SK-N-SH treated with all-trans-retinoic acid at 6 μM for 48 hours (cell line): ENCODE measurements around the gene PPFIA3.
"Not testable (repeated sequence)": the region's sequence is repeated elsewhere in the genome, so short reads cannot be mapped to it uniquely, and the experiment has no call there.

Experiments used
- ATAC-seq: fragments of 200-7000 bp; cut with Tn5 transposase; 3 replicates; pipeline ENCODE4 v1.9.1; 2020; ENCODE audit warnings: mild to moderate bottlenecking, moderate library complexity
- ARNTL ChIP-seq: fragments of 450-650 bp; formaldehyde crosslinking; IDR thresholded peaks from 2 replicates; pipeline ENCODE4 v1.5.0; 2020; ENCODE audit warnings: low read depth, mild to moderate bottlenecking, moderate library complexity, borderline replicate concordance
- CREB5 ChIP-seq: fragments of 250-450 bp; sonication (Bioruptor Pico); IDR thresholded peaks from 2 replicates; pipeline ENCODE4 v1.5.1; 2020; ENCODE audit warnings: low read depth, mild to moderate bottlenecking, moderate library complexity
- ESRRG ChIP-seq: fragments of 250-450 bp; sonication (Bioruptor Pico); IDR thresholded peaks from 2 replicates; pipeline ENCODE4 v1.6.1; 2021; ENCODE audit warnings: mild to moderate bottlenecking
- GLIS3 ChIP-seq: fragments of 250-450 bp; sonication (Bioruptor Pico); IDR thresholded peaks from 2 replicates; pipeline ENCODE4 v1.5.0; 2020; ENCODE audit warnings: mild to moderate bottlenecking, moderate library complexity
- ISL1 ChIP-seq: fragments of 250-450 bp; sonication (Bioruptor Pico); IDR thresholded peaks from 2 replicates; pipeline ENCODE4 v2.1.2; 2022; ENCODE audit warnings: mild to moderate bottlenecking, moderate library complexity
- OSR1 ChIP-seq: fragments of 250-450 bp; sonication (Bioruptor Pico); IDR thresholded peaks from 2 replicates; pipeline ENCODE4 v1.8.0; 2022; ENCODE audit warnings: moderate library complexity, mild to moderate bottlenecking, inconsistent platforms
- POU6F1 ChIP-seq: fragments of 250-450 bp; sonication (Bioruptor Pico); IDR thresholded peaks from 2 replicates; pipeline ENCODE4 v1.8.0; 2021; ENCODE audit warnings: low read depth, mild to moderate bottlenecking, moderate library complexity, borderline replicate concordance
- PPARA ChIP-seq: fragments of 250-450 bp; sonication (Bioruptor Pico); IDR thresholded peaks from 2 replicates; pipeline ENCODE4 v1.5.0; 2020; ENCODE audit warnings: mild to moderate bottlenecking, borderline replicate concordance
- RARB ChIP-seq: fragments of 250-450 bp; sonication (Bioruptor Pico); IDR thresholded peaks from 2 replicates; pipeline ENCODE4 v1.8.0; 2021; ENCODE audit warnings: mild to moderate bottlenecking, moderate library complexity
- SNAI2 ChIP-seq: fragments of 250-450 bp; sonication (Bioruptor Pico); IDR thresholded peaks from 2 replicates; pipeline ENCODE4 v1.5.0; 2020; ENCODE audit warnings: mild to moderate bottlenecking, moderate library complexity
- TCF4 ChIP-seq: fragments of 250-450 bp; sonication (Bioruptor Pico); IDR thresholded peaks from 2 replicates; pipeline ENCODE4 v1.8.0; 2021; ENCODE audit warnings: mild to moderate bottlenecking, moderate library complexity, borderline replicate concordance
- TOX ChIP-seq: fragments of 250-450 bp; sonication (Bioruptor Pico); IDR thresholded peaks from 2 replicates; pipeline ENCODE4 v1.8.0; 2021; ENCODE audit warnings: mild to moderate bottlenecking, moderate library complexity, borderline replicate concordance
- ZC3H10 ChIP-seq: fragments of 250-450 bp; sonication (Bioruptor Pico); IDR thresholded peaks from 2 replicates; pipeline ENCODE4 v1.5.1; 2021; ENCODE audit warnings: mild to moderate bottlenecking, moderate library complexity
- ZFP3 ChIP-seq: fragments of 250-450 bp; sonication (Bioruptor Pico); IDR thresholded peaks from 2 replicates; pipeline ENCODE4 v1.5.0; 2020; ENCODE audit warnings: mild to moderate bottlenecking, moderate library complexity
- ZNF70 ChIP-seq: fragments of 450-650 bp; formaldehyde crosslinking; IDR thresholded peaks from 2 replicates; pipeline ENCODE4 v1.5.0; 2020; ENCODE audit warnings: mild to moderate bottlenecking, moderate library complexity
- ZNF8 ChIP-seq: fragments of 450-650 bp; formaldehyde crosslinking; IDR thresholded peaks from 2 replicates; pipeline ENCODE4 v1.5.0; 2020; ENCODE audit warnings: mild to moderate bottlenecking, moderate library complexity
- TF ChIP-seq, protein P1 (sequence below): fragments of 250-450 bp; sonication (Bioruptor Pico); IDR thresholded peaks from 2 replicates; pipeline ENCODE4 v1.5.1; 2021; ENCODE audit warnings: mild to moderate bottlenecking, moderate library complexity
- TF ChIP-seq, protein P2 (sequence below): fragments of 250-450 bp; sonication (Bioruptor Pico); IDR thresholded peaks from 2 replicates; pipeline ENCODE4 v1.5.0; 2020; ENCODE audit warnings: mild to moderate bottlenecking, moderate library complexity

Gene PPFIA3

DNA sequence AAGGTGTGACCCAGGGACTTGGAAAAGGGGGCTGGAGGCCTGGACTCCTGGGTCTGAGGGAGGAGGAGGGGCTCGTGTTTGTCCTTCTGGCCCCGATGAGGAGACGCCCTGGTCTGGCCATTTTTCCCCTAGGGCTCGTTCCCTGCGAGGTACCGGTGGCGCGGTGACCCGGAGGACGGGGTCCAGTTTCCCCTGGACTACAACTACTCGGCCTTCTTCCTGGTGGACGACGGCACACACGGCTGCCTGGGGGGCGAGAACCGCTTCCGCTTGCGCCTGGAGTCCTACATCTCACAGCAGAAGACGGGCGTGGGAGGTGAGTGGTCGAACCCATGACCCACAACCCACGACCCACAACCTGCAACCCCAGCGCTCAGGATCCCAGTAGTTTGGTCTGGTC lies 49.1 kb downstream of the PPFIA3 start:
- TF ChIP-seq SNAI2 (CRISPR knock-in tag): no peak
- TF ChIP-seq, protein P1, sequence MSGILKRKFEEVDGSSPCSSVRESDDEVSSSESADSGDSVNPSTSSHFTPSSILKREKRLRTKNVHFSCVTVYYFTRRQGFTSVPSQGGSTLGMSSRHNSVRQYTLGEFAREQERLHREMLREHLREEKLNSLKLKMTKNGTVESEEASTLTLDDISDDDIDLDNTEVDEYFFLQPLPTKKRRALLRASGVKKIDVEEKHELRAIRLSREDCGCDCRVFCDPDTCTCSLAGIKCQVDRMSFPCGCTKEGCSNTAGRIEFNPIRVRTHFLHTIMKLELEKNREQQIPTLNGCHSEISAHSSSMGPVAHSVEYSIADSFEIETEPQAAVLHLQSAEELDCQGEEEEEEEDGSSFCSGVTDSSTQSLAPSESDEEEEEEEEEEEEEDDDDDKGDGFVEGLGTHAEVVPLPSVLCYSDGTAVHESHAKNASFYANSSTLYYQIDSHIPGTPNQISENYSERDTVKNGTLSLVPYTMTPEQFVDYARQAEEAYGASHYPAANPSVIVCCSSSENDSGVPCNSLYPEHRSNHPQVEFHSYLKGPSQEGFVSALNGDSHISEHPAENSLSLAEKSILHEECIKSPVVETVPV (CRISPR knock-in tag): no peak
- TF ChIP-seq TOX (CRISPR knock-in tag): no peak
- TF ChIP-seq PPARA (CRISPR knock-in tag): no peak
- no peak for TF ChIP-seq ZFP3 (CRISPR knock-in tag)
- TF ChIP-seq ISL1 (CRISPR knock-in tag): no peak
- no peak for TF ChIP-seq CREB5 (CRISPR knock-in tag)
- TF ChIP-seq ARNTL (CRISPR knock-in tag): no peak
- TF ChIP-seq, protein P2, sequence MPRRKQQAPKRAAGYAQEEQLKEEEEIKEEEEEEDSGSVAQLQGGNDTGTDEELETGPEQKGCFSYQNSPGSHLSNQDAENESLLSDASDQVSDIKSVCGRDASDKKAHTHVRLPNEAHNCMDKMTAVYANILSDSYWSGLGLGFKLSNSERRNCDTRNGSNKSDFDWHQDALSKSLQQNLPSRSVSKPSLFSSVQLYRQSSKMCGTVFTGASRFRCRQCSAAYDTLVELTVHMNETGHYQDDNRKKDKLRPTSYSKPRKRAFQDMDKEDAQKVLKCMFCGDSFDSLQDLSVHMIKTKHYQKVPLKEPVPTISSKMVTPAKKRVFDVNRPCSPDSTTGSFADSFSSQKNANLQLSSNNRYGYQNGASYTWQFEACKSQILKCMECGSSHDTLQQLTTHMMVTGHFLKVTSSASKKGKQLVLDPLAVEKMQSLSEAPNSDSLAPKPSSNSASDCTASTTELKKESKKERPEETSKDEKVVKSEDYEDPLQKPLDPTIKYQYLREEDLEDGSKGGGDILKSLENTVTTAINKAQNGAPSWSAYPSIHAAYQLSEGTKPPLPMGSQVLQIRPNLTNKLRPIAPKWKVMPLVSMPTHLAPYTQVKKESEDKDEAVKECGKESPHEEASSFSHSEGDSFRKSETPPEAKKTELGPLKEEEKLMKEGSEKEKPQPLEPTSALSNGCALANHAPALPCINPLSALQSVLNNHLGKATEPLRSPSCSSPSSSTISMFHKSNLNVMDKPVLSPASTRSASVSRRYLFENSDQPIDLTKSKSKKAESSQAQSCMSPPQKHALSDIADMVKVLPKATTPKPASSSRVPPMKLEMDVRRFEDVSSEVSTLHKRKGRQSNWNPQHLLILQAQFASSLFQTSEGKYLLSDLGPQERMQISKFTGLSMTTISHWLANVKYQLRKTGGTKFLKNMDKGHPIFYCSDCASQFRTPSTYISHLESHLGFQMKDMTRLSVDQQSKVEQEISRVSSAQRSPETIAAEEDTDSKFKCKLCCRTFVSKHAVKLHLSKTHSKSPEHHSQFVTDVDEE (CRISPR knock-in tag): no peak
- TF ChIP-seq POU6F1: no peak
- TF ChIP-seq ESRRG (CRISPR knock-in tag): no peak
- TF ChIP-seq RARB: no peak
- no peak for TF ChIP-seq ZNF8 (CRISPR knock-in tag)
- TF ChIP-seq TCF4 (CRISPR knock-in tag): no peak
- no peak for TF ChIP-seq ZC3H10 (CRISPR knock-in tag)
- ATAC-seq: no peak

GRCh38 chr19:49173198-49173597 lies 53.9 kb downstream of the PPFIA3 start:
- no peak for TF ChIP-seq ZNF70
- TF ChIP-seq OSR1 (CRISPR knock-in tag): no peak
- no peak for ATAC-seq

GRCh38 chr19:49180659-49181058 lies 61.3 kb downstream of the PPFIA3 start:
- ATAC-seq: no peak
- TF ChIP-seq ARNTL (CRISPR knock-in tag) (no peak), CREB5 (CRISPR knock-in tag) (no peak), ZC3H10 (CRISPR knock-in tag) (no peak), OSR1 (CRISPR knock-in tag) (no peak), TCF4 (CRISPR knock-in tag) (no peak), RARB (no peak), SNAI2 (CRISPR knock-in tag) (no peak), PPARA (CRISPR knock-in tag) (no peak), ZNF70 (no peak), TOX (CRISPR knock-in tag) (no peak), GLIS3 (CRISPR knock-in tag) (no peak)
- TF ChIP-seq, protein P1 (CRISPR knock-in tag): no peak

- not testable (repeated sequence) for ATAC-seq
Observed at GRCh38 chr19:49182010-49182847, 62.9 kb downstream of the PPFIA3 start.
